ENCODE results near the gene PIF1. TPM values are rescaled to one million over a fixed set of nuclear protein-coding genes. Genes with fewer than 3 reads are reported as not detected.

Gene PIF1
- total RNA-seq, 4 donors from 2014 or later: 0.16 to 4.0 (median 2.5) TPM

DNA sequence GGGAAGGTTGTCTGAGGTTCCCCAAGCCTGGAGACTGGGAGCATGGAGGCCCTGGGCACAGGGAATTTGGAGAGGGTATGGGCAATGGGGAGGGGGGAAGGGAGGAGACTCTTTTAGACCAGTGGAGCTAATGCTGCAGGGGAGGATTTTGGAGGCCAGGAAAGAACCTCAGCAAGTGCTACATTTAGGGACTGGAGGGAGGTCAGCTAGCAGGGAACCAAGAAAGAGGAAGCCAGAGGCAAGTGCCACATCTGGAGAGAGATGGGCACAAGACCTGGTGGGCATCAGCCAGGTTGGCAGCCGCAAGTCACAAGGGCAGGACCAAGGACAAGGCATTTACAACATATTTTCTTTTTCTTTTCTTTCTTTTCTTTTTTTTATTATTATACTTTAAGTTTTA lies 37.0 kb upstream of the PIF1 start:
- TF ChIP-seq, protein P1, sequence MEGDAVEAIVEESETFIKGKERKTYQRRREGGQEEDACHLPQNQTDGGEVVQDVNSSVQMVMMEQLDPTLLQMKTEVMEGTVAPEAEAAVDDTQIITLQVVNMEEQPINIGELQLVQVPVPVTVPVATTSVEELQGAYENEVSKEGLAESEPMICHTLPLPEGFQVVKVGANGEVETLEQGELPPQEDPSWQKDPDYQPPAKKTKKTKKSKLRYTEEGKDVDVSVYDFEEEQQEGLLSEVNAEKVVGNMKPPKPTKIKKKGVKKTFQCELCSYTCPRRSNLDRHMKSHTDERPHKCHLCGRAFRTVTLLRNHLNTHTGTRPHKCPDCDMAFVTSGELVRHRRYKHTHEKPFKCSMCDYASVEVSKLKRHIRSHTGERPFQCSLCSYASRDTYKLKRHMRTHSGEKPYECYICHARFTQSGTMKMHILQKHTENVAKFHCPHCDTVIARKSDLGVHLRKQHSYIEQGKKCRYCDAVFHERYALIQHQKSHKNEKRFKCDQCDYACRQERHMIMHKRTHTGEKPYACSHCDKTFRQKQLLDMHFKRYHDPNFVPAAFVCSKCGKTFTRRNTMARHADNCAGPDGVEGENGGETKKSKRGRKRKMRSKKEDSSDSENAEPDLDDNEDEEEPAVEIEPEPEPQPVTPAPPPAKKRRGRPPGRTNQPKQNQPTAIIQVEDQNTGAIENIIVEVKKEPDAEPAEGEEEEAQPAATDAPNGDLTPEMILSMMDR (IDR thresholded peaks at IDR 0.05; ENCODE audit: low read depth): no peak

DNA sequence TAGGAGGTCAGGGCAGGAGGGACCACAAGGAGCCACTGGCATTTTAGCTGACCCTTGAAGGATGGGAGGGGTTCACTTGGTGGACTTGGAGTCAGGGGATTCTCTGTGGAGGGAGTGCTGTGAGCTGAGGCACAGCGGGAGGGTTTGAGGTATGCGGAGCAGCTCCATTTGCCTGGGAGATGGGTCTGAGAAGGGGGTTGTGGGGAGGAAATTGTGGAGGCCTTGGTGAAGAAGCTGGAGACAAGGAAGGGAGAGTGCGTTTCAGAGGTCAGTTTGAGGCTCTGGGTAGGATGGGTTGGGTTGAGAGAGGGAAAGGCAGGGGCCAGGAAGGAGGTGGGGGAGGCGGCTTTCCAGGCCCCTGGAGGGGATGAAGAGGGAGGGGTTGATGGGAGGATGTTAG lies 36.5 kb upstream of the PIF1 start:
- TF ChIP-seq, protein P1 (IDR thresholded peaks at IDR 0.05; ENCODE audit: low read depth): no peak

DNA sequence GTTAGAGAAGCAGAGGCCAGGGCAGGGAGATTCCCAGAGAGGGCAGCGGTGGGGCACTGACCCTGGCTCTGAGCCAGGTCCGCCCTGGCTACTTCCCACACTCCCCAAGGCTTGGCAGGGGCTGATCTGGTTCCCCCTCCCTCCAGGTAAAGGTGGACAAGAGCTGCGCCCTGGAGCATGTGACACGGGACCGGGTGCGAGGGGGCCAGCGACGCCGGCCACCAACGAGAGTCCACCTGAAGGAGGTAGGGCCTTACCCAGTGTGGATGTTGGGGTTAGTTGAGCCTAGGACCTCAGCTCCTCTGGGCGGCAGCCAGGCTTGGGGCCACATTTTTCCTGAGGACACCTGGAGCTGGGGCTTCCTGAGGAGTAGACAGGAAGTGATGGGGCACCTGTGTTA lies 35.9 kb upstream of the PIF1 start:
- TF ChIP-seq, protein P1 (IDR thresholded peaks at IDR 0.05; ENCODE audit: low read depth): no peak

DNA sequence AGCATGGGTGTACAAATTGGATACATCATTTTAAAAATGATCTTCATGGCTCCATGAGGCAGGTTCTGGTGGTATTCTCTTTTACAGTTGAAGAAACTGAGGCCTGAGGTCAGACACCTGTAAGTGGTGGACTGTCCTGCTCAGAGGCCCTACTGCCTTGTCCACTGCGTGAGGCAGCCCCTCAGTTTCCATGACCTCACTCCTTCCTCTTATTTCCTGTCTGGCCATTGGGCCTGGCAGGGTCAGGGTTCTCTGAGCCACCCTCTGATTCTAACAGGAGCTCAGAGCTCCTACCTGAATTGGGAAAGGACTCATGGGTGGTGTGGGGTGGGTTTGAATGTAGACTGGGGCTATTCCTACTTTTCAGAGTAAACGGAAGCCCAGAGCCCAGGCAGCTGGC lies 33.8 kb upstream of the PIF1 start:
- TF ChIP-seq, protein P1 (IDR thresholded peaks at IDR 0.05; ENCODE audit: low read depth): no peak

DNA sequence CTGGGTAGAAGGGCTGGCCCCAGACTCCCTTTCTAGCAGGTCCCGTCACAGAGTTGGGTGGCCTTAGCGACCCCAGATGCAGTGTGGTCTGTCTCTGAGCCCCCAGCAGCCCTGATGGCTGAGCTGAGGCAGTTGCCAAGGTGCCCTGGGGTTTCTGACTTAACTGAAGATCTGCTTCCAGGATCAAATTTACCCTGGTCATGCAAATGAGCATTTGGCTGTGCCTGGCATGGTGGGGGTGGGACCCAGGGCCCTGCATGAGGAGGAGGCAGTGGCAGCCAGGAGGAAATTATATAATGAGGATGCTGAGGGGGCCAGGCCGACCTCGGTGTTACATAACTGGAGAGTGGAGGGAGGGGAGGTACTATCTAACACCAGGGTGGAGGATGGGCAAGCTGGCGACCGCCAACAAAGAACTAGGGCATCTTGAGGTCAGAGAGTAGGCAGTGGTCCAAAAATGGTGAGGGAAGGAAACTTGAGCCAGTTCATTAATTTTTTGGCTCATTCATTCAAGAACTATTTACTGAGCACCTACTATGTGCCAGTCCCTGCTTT lies 32.7 kb upstream of the PIF1 start:
- TF ChIP-seq, protein P1 (IDR thresholded peaks at IDR 0.05; ENCODE audit: low read depth): no peak

DNA sequence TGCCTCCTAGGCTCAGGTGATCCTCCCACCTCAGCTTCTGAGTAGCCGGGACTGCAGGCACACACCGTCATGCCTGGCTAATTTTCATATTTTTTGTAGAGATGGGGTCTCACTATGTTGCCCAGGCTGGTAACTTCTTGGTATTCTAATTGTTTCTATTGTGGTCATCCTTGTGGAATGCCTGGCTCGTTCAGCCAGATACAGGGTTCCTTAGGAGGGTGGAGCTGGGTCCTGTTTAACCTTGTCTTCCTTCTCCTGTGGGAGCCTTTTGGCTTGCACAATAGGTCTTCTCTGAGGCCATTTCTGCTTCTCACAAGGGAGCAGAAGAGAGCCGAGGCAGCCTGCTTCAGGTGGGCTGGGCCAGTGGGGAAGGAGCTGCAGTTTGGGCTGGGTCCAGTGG lies 32.0 kb upstream of the PIF1 start:
- TF ChIP-seq, protein P1 (IDR thresholded peaks at IDR 0.05; ENCODE audit: low read depth): no peak

DNA sequence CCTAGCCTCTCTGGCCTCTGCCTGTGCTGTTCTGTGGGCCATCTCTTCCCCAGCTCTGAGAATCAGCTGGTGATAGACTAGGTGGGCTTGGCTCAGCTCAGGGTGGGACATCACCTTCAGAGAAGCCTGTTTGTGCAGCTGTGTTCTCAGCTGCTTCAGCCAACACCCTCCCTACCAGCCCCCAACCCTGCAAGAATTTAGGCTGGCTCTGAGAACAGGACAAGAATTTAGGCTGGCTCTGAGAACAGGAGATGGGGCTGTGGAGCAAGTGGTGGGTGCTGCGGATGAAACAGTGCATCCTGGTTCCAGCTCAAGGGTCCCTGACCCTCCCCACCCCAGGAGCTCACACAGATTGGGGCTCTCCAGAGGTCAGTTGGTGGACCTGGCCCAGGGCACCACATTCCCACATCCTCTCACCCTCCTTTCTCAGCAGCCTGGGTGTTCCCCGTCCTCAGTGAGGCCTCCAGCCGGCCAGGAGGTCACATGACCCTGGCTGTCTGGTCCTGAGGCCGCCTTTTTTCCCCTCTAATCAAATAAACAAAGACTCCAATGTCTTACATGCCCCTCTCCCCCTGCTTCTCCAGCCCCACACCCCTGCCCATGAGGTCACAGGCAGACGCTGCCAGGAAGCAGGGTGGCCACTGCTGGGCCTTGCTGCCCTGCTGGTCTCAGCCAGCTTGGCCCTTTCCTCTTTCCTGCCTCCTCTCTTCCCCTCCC lies 31.1 kb upstream of the PIF1 start:
- TF ChIP-seq, protein P1 (IDR thresholded peaks at IDR 0.05; ENCODE audit: low read depth): no peak

Measured in subcutaneous adipose tissue (tissue), 4 donors.